Smooth muscle cell (in vitro differentiated cells): Measurements from ENCODE around the gene FNDC10. TPM values are rescaled to one million over a fixed set of nuclear protein-coding genes. Genes with fewer than 3 reads are reported as not detected.
"Not testable (repeated sequence)": the region's sequence is repeated elsewhere in the genome, so short reads cannot be mapped to it uniquely, and the experiment has no call there.

ENCODE experiments used
- DNase-seq: peaks from one replicate; lab custom pipeline; 2025; ENCODE audit not compliant: unreplicated experiment; lab: John Stamatoyannopoulos, UW
- H2AFZ ChIP-seq: fragments of 200-600 bp; sonication (generic); 2 replicates; pipeline ENCODE4 v1.6.0; 2016; ENCODE audit warnings: antibody characterized with exemption, low read depth, mild to moderate bottlenecking
- H3F3A ChIP-seq: fragments of 200-600 bp; sonication (generic); 2 replicates; pipeline ENCODE4 v1.6.0; 2017; ENCODE audit warnings: antibody characterized with exemption, low read depth
- H3K27ac ChIP-seq: fragments of 200-600 bp; sonication (generic); 2 replicates; pipeline ENCODE4 v1.5.1; 2016; ENCODE audit warnings: low read depth, mild to moderate bottlenecking
- H3K27me3 ChIP-seq: fragments of 200-600 bp; sonication (generic); 2 replicates; pipeline ENCODE4 v1.6.1; 2016; ENCODE audit warnings: low read depth, mild to moderate bottlenecking
- H3K36me3 ChIP-seq: fragments of 200-600 bp; sonication (generic); 2 replicates; pipeline ENCODE4 v1.5.1; 2016; ENCODE audit warnings: low read depth
- H3K4me1 ChIP-seq: fragments of 200-600 bp; sonication (generic); 2 replicates; pipeline ENCODE4 v1.5.1; 2016; ENCODE audit warnings: low read depth
- H3K4me2 ChIP-seq: fragments of 200-600 bp; sonication (generic); 2 replicates; pipeline ENCODE4 v1.6.0; 2016; ENCODE audit warnings: mild to moderate bottlenecking
- H3K4me3 ChIP-seq: fragments of 200-600 bp; sonication (generic); 2 replicates; pipeline ENCODE4 v1.5.1; 2016; ENCODE audit warnings: mild to moderate bottlenecking
- H3K79me2 ChIP-seq: fragments of 200-600 bp; sonication (generic); 2 replicates; pipeline ENCODE4 v1.6.0; 2016; ENCODE audit warnings: low read depth, mild to moderate bottlenecking
- H3K9ac ChIP-seq: fragments of 200-600 bp; sonication (generic); 2 replicates; pipeline ENCODE4 v1.6.0; 2016; ENCODE audit warnings: low read depth
- H3K9me3 ChIP-seq: fragments of 200-600 bp; sonication (generic); replicated peaks from 2 replicates; pipeline ENCODE4 v1.5.1; 2016; ENCODE audit warnings: low read depth
- H4K20me1 ChIP-seq: fragments of 200-600 bp; sonication (generic); 2 replicates; pipeline ENCODE4 v1.6.0; 2016; ENCODE audit warnings: low read depth
- CTCF ChIP-seq: fragments of 200-600 bp; sonication (generic); IDR thresholded peaks from 2 replicates; pipeline ENCODE4 v1.5.1; 2017; ENCODE audit warnings: borderline replicate concordance, mild to moderate bottlenecking, antibody characterized with exemption; ENCODE audit not compliant: insufficient read depth, poor library complexity, severe bottlenecking
- WGBS: methylation state at CpG from one replicate; pipeline ENCODE4 v1.1.7; 2016; ENCODE audit warnings: low lambda C conversion rate; 5-methylcytosine and 5-hydroxymethylcytosine counted together
- polyA plus RNA-seq: library from polyadenylated mRNA; unstranded; fragments of >200 nt; fragmentation: Nextera tagmentation; extraction: Ambion mirVana; gene quantifications from 2 replicates; pipeline ENCODE4 v1.2.1, GENCODE V29; 2016
- total RNA-seq: library from RNA; depleted of rRNA; stranded (reverse); fragments of >200 nt; gene quantifications from 2 replicates; pipeline ENCODE4 v1.2.3, GENCODE V29; 2014

The FNDC10 gene
- total and polyA plus RNA-seq, 2 experiments from 2014 or later, result 9.1 to 22.5 TPM

- no peak overlapping the region for H3K9ac ChIP-seq
- H3K4me2 ChIP-seq, result no peak overlapping the region
- no peaks in the 10 kb centered on the region for H4K20me1 ChIP-seq
- H3K27me3 ChIP-seq, result peaks cover 53% of the 10 kb centered on the region
- whole genome bisulfite sequencing, result 71% methylated on average over 10 of the region's 12 CpGs
- H3K36me3 ChIP-seq, result no peaks in the 10 kb centered on the region
- TF ChIP-seq CTCF, result no peak
- DNase-seq, result no peak
- no peak overlapping the region for H3K4me3 ChIP-seq
- H3K27ac ChIP-seq, result no peak overlapping the region
- no peaks in the 10 kb centered on the region for H3K9me3 ChIP-seq
- H3K4me1 ChIP-seq, result no peaks in the 10 kb centered on the region
- no peaks in the 10 kb centered on the region for H3K79me2 ChIP-seq
- no peaks in the 10 kb centered on the region for H3F3A ChIP-seq
- no peak overlapping the region for H2AFZ ChIP-seq
These were observed 3.3 kb downstream of the FNDC10 start for GRCh38 chr1:1596493-1597274.

GRCh38 chr1:1595341-1595740 lies 4.6 kb downstream of the FNDC10 start:
- WGBS, result 85% methylated on average over 2 of the region's 2 CpGs
- H3K4me1 ChIP-seq, H3K9ac ChIP-seq, H3K4me2 ChIP-seq, H3F3A ChIP-seq, H2AFZ ChIP-seq, H3K4me3 ChIP-seq, H3K36me3 ChIP-seq, H3K79me2 ChIP-seq, H3K27ac ChIP-seq, DNase-seq, H4K20me1 ChIP-seq, H3K9me3 ChIP-seq: not testable (repeated sequence)
- H3K27me3 ChIP-seq, result peaks cover 39% of the 10 kb centered on the region

DNA sequence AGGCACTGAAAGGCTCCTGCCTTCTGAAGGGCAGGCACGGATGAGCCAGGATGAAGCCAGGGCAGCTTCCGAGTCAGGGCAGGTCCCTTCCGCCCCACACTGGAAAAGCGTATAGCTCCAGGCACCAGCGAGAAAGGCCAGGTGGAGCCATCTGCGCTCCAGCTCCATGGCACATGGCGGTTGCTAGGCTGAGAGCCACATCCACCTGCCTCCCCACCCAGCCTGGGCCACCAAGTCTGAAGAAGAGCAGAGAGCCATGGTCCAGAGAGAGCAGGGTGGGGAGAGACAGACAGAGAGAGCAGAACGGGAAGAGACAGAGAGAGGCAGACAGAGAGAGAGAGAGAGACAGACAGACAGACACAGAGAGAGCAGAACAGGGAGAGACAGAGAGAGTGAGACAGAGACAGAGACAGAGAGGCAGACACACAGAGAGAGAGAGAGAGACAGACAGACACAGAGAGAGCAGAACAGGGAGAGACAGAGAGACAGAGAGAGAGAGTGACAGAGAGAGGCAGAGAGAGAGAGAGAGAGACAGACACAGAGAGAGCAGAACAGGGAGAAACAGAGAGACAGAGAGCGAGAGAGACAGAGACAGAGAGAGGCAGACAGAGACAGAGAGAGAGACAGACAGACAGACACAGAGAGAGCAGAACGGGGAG lies 5.2 kb downstream of the FNDC10 start:
- Histone ChIP-seq H3K79me2 (no peaks in the 10 kb centered on the region), H3K36me3 (no peaks in the 10 kb centered on the region), H2AFZ (no peak overlapping the region), H3K9me3 (no peaks in the 10 kb centered on the region), H3K4me1 (no peaks in the 10 kb centered on the region), H4K20me1 (no peaks in the 10 kb centered on the region), H3K27ac (no peak overlapping the region), H3K27me3 (peaks cover 37% of the 10 kb centered on the region), H3F3A (no peaks in the 10 kb centered on the region), H3K4me3 (no peak overlapping the region), H3K9ac (no peak overlapping the region), H3K4me2 (no peak overlapping the region)
- no peak for DNase-seq
- TF ChIP-seq CTCF, result no peak
- 78% methylated on average over 10 of the region's 10 CpGs for WGBS

GRCh38 chr1:1593834-1594601 lies 5.9 kb downstream of the FNDC10 start:
- Histone ChIP-seq H3K4me1 (no peaks in the 10 kb centered on the region), H4K20me1 (no peaks in the 10 kb centered on the region), H3K9me3 (no peaks in the 10 kb centered on the region), H3K4me2 (no peak overlapping the region), H3K9ac (no peak overlapping the region), H3K27me3 (peaks cover 33% of the 10 kb centered on the region), H2AFZ (no peak overlapping the region), H3K36me3 (no peaks in the 10 kb centered on the region), H3F3A (no peaks in the 10 kb centered on the region), H3K27ac (no peak overlapping the region), H3K79me2 (no peaks in the 10 kb centered on the region), H3K4me3 (no peak overlapping the region)
- no peak for DNase-seq
- 93% methylated on average over 20 of the region's 24 CpGs for WGBS
- TF ChIP-seq CTCF, result no peak
